Measurements from ENCODE around the gene SMURF1.

GRCh38 chr7:99106821-99107241 is 37.1 kb downstream of the SMURF1 start:
- TF ChIP-seq GATA2 (IDR thresholded peaks at IDR 0.05; ENCODE audit: low read depth, low read length) (no peak), GATA3 (IDR thresholded peaks at IDR 0.05; ENCODE audit: low read depth, low read length) (no peak)
